Gastrocnemius medialis (tissue), 4 donors: Measurements from ENCODE around the gene APEH. TPM values are rescaled to one million over a fixed set of nuclear protein-coding genes. Genes with fewer than 3 reads are reported as not detected.
A peak's percentile ranks its signal among the peaks of the same experiment; 100 is the strongest.
"Not testable (repeated sequence)": the region's sequence is repeated elsewhere in the genome, so short reads cannot be mapped to it uniquely, and the experiment has no call there.

ENCODE experiments used
- ATAC-seq, 2 donors: fragments of 150-250 bp; one replicate each; pipeline ENCODE4 v1.9.1; 2016
- DNase-seq, 2 donors: peaks; one replicate each; pipeline ENCODE4 v3.0.0-alpha.2; 2019
- H3K27ac ChIP-seq, 4 donors: fragments of 200-600 bp; sonication (generic); 1 replicate in 1 of 4; 2 replicates in 3 of 4; pipeline ENCODE4 v1.5.1; 2016 to 2018; ENCODE audit warnings: mild to moderate bottlenecking in 2 of 4, moderate library complexity in 1 of 4
- H3K27me3 ChIP-seq, 3 donors: fragments of 200-600 bp; sonication (generic) in 2 of 3; 1 replicate in 1 of 3; 2 replicates in 2 of 3; pipeline versions ENCODE4 v1.5.1 to v1.6.0; 2016 to 2019; ENCODE audit warnings: mild to moderate bottlenecking in 1 of 3, moderate library complexity in 1 of 3
- H3K36me3 ChIP-seq, 2 donors: fragments of 200-600 bp; sonication (generic) in 1 of 2; one replicate each; pipeline ENCODE4 v1.5.1; 2017 to 2018
- H3K4me1 ChIP-seq, 2 donors: fragments of 200-600 bp; sonication (generic) in 1 of 2; one replicate each; pipeline ENCODE4 v1.5.1; 2016 to 2017; ENCODE audit warnings: mild to moderate bottlenecking in 2 of 2
- H3K4me3 ChIP-seq, 4 donors: fragments of 200-600 bp; sonication (generic) in 3 of 4; 1 replicate in 1 of 4; 2 replicates in 3 of 4; pipeline ENCODE4 v1.5.1; 2016 to 2019; ENCODE audit warnings: mild to moderate bottlenecking in 2 of 4
- H3K9me3 ChIP-seq, 3 donors: fragments of 200-600 bp; sonication (generic) in 2 of 3; 1 replicate in 1 of 3; 2 replicates in 2 of 3; pipeline ENCODE4 v1.5.1; 2016 to 2019
- CTCF ChIP-seq, 5 experiments: fragments of 450-650 bp in 3 of 5; fragments of 200-600 bp in 2 of 5; sonication (generic) in 2 of 5; IDR thresholded peaks in 4 of 5; conservative IDR thresholded peaks in 1 of 5; 1 replicate in 4 of 5; 2 replicates in 1 of 5; pipeline ENCODE4 v1.5.1; 2016 to 2019; ENCODE audit warnings: antibody characterized with exemption in 5 of 5, mild to moderate bottlenecking in 3 of 5, moderate library complexity in 3 of 5
- POLR2A ChIP-seq, 2 donors: fragments of 450-650 bp; IDR thresholded peaks; one replicate each; pipeline ENCODE4 v1.6.1; 2017; ENCODE audit warnings: antibody characterized with exemption in 2 of 2, mild to moderate bottlenecking in 2 of 2, moderate library complexity in 2 of 2
- in situ Hi-C, 4 donors: fragments of 200-750 bp; cut with MboI; loops; one replicate each; pipeline versions ENCODE4 v1.15.0 to v1.8.0; 2017; ENCODE audit warnings: low sequenced_read_pairs in 4 of 4
- intact Hi-C: fragments of 100-400 bp; cut with DNase I; formaldehyde crosslinking; loops from one replicate; pipeline ENCODE4 v1.15.1; 2023; ENCODE audit warnings: low total_unique reads
- total RNA-seq, 4 donors: library from RNA; depleted of rRNA; stranded (reverse); fragments of >200 nt; gene quantifications; one replicate each; pipeline versions ENCODE4 v1.1.0 to v1.2.3, GENCODE V29; 2016

Gene APEH
- total RNA-seq, 4 donors from 2014 or later: 103 to 140 (median 108) TPM

DNA sequence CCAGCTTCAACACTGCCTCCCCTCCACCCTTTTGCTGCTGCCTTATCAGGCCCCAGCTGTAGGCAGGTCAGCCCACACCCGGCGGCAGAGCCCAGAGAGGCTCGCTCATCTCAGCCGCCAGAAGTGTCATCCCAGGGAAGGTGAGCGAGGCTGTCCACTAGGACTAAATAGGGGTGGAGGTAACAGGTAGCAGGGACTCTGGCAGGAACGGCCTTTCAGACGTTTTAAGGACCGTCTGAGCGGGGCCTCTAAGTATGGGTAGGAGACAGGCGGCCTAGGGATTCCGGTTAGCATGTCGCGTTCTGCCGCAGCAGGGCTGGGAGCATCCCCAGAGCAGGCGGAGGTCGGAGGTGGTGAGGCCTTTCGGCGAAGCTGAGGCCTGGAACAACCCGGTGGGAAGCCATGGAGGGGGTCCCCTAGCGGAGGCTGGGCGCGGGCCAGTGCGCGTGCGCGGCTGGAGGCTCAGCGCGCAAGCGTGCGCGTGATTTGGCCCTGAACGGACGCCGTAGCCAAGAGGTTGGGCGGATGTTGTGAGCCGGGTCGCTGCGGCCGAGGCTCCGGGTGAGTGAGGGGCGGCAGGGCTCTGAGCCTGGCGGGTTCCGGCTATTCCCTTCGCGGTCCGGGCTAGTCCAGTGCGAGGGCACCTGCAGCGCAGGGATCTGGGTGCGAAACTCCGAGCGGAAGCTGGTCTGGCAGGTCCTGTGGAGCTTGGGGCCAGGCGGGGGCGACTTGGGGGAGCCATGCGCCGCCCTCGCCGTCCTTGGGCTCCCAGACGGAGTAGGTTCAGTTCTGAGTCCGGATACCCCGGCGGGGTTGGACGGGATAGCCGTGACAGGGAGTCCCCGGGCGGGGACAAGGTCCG, 15.1 kb downstream of the APEH start, which contains the start of the genes MST1 and RNF123:
Gene MST1 (minus strand): TSS at position 429 of the 862 bp plus-strand sequence. CDS start 783 bp downstream, outside the sequence.
Gene RNF123 (plus strand): TSS at position 512 of the 862 bp plus-strand sequence. CDS start 1,609 bp downstream, outside the sequence.
- peaks cover 0 to 3% (median 0%) of the 10 kb centered on the region in 3 donors for H3K27me3 ChIP-seq
- peak within 1 kb of the TSS; percentile 92 to 99 (median 96) for H3K27ac ChIP-seq

DNA sequence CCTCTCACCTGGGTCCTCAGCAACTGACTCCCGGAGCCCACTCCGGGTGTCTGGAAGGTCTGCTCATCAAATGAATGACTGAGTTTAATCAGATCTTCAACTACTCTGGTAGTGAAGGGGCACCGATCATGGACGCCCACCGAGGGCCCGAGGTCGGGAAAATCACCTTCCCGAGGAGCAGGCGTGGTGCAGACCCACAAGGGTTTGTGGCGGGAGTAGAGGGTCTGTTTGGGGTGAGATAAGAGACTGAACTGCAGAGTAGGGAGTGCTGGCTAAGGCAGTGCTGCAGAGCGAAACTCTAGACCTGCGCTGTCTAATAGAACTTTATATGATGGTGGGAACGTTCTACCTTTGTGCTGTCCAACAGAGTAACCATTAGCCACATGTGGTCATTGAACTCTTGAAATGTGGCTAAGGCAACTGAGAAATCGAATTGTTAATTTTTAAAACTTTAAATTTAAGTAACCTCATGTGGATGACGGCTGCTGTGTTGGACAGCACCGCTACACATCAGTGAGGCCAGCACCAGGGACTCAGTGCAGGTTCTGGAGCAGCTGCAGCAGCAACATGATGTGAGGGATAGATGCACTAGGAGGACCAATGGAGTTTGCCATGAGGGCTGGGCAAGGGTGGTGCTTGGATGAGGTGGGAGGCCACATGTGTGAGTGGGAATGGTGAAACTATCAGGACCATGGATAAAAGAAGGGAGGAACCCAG, 15.9 kb downstream of the APEH start:
- Histone ChIP-seq H3K4me3 (peak overlapping the region; percentile 91 to 100 (median 98)), H3K27ac (peak overlapping the region; percentile 92 to 99 (median 96)), H3K4me1 (peaks cover 52 to 71% of the 10 kb centered on the region in 2 donors)
- intact Hi-C loops: loop anchor here (2.0 kb wide), 1 partner anchor 15 kb away; the partner anchor contains the start of gene APEH
- H3K9me3 ChIP-seq, DNase-seq, in situ Hi-C loops, ATAC-seq, H3K27me3 ChIP-seq, H3K36me3 ChIP-seq: not testable (repeated sequence)

More for the DNA sequence above, 15.1 kb downstream of the APEH start, which contains the start of the genes MST1 and RNF123:
- Histone ChIP-seq H3K9me3 (no peaks in the 10 kb centered on the region), H3K4me1 (peaks cover 47 to 63% of the 10 kb centered on the region in 2 donors), H3K36me3 (no peaks in the 10 kb centered on the region), H3K4me3 (peak within 1 kb of the TSS; percentile 91 to 100 (median 98))
- peak; percentile 78 to 86 for DNase-seq
- ATAC-seq: peak; percentile 73 to 81
- in situ Hi-C loops: no loop called here
- TF ChIP-seq CTCF (IDR thresholded peaks at IDR 0.05 in 4 of 5, conservative IDR thresholded peaks at IDR 0.05 in 1 of 5) (peak in 4 of 5 experiments; percentile 27 to 51 (median 41)), POLR2A (IDR thresholded peaks at IDR 0.05) (peak; percentile 82 to 83)
- intact Hi-C loops: loop anchor here (2.0 kb wide), 1 partner anchor 14 kb away; the partner anchor contains the start of gene APEH

GRCh38 chr3:49690856-49691255, 16.7 kb downstream of the APEH start:
- peak overlapping the region; percentile 91 to 100 (median 98) for H3K4me3 ChIP-seq
- peaks cover 57 to 77% of the 10 kb centered on the region in 2 donors for H3K4me1 ChIP-seq
- intact Hi-C loops, ATAC-seq, in situ Hi-C loops, H3K27me3 ChIP-seq, DNase-seq, H3K9me3 ChIP-seq, H3K36me3 ChIP-seq: not testable (repeated sequence)
- H3K27ac ChIP-seq: peak overlapping the region; percentile 92 to 99 (median 96)

- DNase-seq, H3K9me3 ChIP-seq, in situ Hi-C loops, ATAC-seq, H3K36me3 ChIP-seq, H3K27me3 ChIP-seq, intact Hi-C loops: not testable (repeated sequence)
- H3K4me1 ChIP-seq: peaks cover 57 to 79% of the 10 kb centered on the region in 2 donors
- peak overlapping the region; percentile 92 to 99 (median 96) for H3K27ac ChIP-seq
- H3K4me3 ChIP-seq: peak overlapping the region in 1 of 4 donors; percentile 97
These were observed 17.3 kb downstream of the APEH start for GRCh38 chr3:49691481-49691880.

DNA sequence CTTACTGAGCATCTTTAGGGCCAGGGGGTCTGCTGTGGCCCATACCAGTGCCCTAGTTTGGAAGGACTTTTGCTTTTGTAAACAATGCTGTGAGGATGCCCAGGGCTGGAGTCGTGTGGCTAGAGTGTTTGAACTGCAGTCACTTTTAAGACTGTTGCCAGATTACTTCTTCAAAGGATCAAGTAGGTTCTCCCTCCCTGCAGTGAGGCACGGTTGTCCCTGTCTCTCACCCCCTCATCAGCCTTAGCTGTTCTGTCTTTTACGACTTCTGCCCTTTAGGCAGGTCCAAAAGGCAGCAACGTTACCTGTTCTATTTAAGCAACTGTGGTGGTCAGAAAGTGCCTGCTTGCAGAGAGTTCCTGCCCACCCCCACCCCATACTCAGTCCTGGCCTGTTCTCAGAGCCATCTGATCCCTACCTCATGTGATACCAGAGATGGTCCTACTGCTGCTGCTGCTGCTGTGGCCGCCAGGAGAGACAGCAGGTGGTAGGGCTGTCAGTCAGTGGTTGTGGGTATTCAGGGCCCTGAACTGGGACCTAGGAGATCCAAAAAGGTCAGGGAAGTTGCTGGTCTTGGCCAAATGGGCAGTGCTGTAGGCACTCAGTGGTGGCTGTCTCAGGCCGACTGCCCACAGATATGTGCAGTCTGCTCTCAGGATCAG, 20.4 kb downstream of the APEH start:
- peaks cover 0 to 13% of the 10 kb centered on the region in 2 donors for H3K36me3 ChIP-seq
- H3K9me3 ChIP-seq, H3K27me3 ChIP-seq, intact Hi-C loops, in situ Hi-C loops: not testable (repeated sequence)
- H3K27ac ChIP-seq: peak overlapping the region; percentile 92 to 99 (median 96)
- peak overlapping the region in 2 of 4 donors; percentile 19 to 28 for H3K4me3 ChIP-seq
- ATAC-seq (peak; percentile 84 to 91), DNase-seq (peak; percentile 84 to 95)
- TF ChIP-seq CTCF (IDR thresholded peaks at IDR 0.05 in 4 of 5, conservative IDR thresholded peaks at IDR 0.05 in 1 of 5) (peak in 1 of 5 experiments; percentile 24), POLR2A (IDR thresholded peaks at IDR 0.05) (peak in 1 of 2 donors; percentile 39)
- H3K4me1 ChIP-seq: peaks cover 51 to 68% of the 10 kb centered on the region in 2 donors
